SKM-1 treated with dmso at 0.1 percent for 144 hours (cell line): ENCODE measurements around the gene HID1.
"Not testable (repeated sequence)": the region's sequence is repeated elsewhere in the genome, so short reads cannot be mapped to it uniquely, and the experiment has no call there.

Experiments used
- DNase-seq: peaks from one replicate; lab custom pipeline; 2025; ENCODE audit not compliant: unreplicated experiment; lab: John Stamatoyannopoulos, UW

The HID1 gene

GRCh38 chr17:74972107-74972972 lies at the start of gene HID1:
Gene HID1 (minus strand): TSS chr17:74972759. CDS start chr17:74972656, 103 bp downstream.
- DNase-seq = no peak

- no peak for DNase-seq
Measured at GRCh38 chr17:75020331-75021110, 48.0 kb upstream of the HID1 start.

GRCh38 chr17:75019710-75020109 lies 47.2 kb upstream of the HID1 start:
- no peak for DNase-seq

- no peak for DNase-seq
Measured at GRCh38 chr17:75019146-75019545, 46.6 kb upstream of the HID1 start.

GRCh38 chr17:75013092-75013559 lies 40.6 kb upstream of the HID1 start:
- DNase-seq = no peak

GRCh38 chr17:75012346-75013091 lies 40.0 kb upstream of the HID1 start, which contains the start of gene MRPL58:
Gene MRPL58 (plus strand): TSS chr17:75012670. CDS start chr17:75012687, 17 bp downstream.
- peak; percentile 85 for DNase-seq

- no peak for DNase-seq
Measured at GRCh38 chr17:75012096-75012345, 39.5 kb upstream of the HID1 start.

GRCh38 chr17:75011401-75012095 lies 39.0 kb upstream of the HID1 start:
- no peak for DNase-seq

GRCh38 chr17:75010683-75011400 lies 38.3 kb upstream of the HID1 start:
- no peak for DNase-seq

GRCh38 chr17:75009139-75009724 lies 36.7 kb upstream of the HID1 start:
- DNase-seq = no peak

GRCh38 chr17:75008373-75008772 lies 35.8 kb upstream of the HID1 start:
- no peak for DNase-seq

- no peak for DNase-seq
Measured at GRCh38 chr17:75006653-75007052, 34.1 kb upstream of the HID1 start.

- not testable (repeated sequence) for DNase-seq
Measured at GRCh38 chr17:75006084-75006483, 33.5 kb upstream of the HID1 start.

GRCh38 chr17:75005291-75005690 lies 32.7 kb upstream of the HID1 start:
- no peak for DNase-seq

GRCh38 chr17:75004371-75004770 lies 31.8 kb upstream of the HID1 start:
- DNase-seq = no peak

- no peak for DNase-seq
Measured at GRCh38 chr17:75003957-75004355, 31.4 kb upstream of the HID1 start.

- DNase-seq = no peak
Measured at GRCh38 chr17:75003070-75003956, 30.8 kb upstream of the HID1 start.

GRCh38 chr17:75001915-75002843 lies 29.6 kb upstream of the HID1 start:
- DNase-seq = no peak
